Activated naive CD8-positive, alpha-beta T cell treated with anti-CD3 and anti-CD28 coated beads, Interleukin-2, amount 10 ng/mL, durations not matched to agents 7 days and 5 days (primary cell): ENCODE results near the gene RASD2. TPM values are rescaled to one million over a fixed set of nuclear protein-coding genes. Genes with fewer than 3 reads are reported as not detected.

Source experiments
- ATAC-seq: fragments of 150-1000 bp; cut with Tn5 transposase; one replicate; pipeline ENCODE4 v1.10.0; 2021; ENCODE audit warnings: low read depth, moderate library complexity
- POLR2A ChIA-PET: fragments of 350-600 bp; sonication (Branson Sonifier 250); formaldehyde crosslinking; loops from one replicate; lab custom pipeline; 2021; ENCODE audit warnings: antibody characterized with exemption; lab: Charles Lee
- DNase-seq: peaks from one replicate; pipeline ENCODE4 v3.0.0; 2021
- H3K27ac Mint-ChIP-seq: one replicate; pipeline ENCODE4 v1.8.0; 2022; ENCODE audit warnings: mild to moderate bottlenecking, mixed read lengths
- H3K27me3 Mint-ChIP-seq: one replicate; pipeline ENCODE4 v1.8.0; 2022; ENCODE audit warnings: mild to moderate bottlenecking, moderate library complexity, mixed read lengths
- H3K36me3 Mint-ChIP-seq: one replicate; pipeline ENCODE4 v1.8.0; 2021; ENCODE audit warnings: mild to moderate bottlenecking, mixed read lengths
- H3K4me1 Mint-ChIP-seq: one replicate; pipeline ENCODE4 v1.8.0; 2021; ENCODE audit warnings: mixed read lengths
- H3K4me3 Mint-ChIP-seq: one replicate; pipeline ENCODE4 v1.8.0; 2022; ENCODE audit warnings: mild to moderate bottlenecking, moderate library complexity, mixed read lengths
- H3K9me3 Mint-ChIP-seq: one replicate; pipeline ENCODE4 v1.8.0; 2021; ENCODE audit warnings: mixed read lengths
- total RNA-seq, 2 experiments: library from RNA; stranded (reverse); gene quantifications; one replicate each; pipeline ENCODE4 v1.2.3, GENCODE V29; 2021

The RASD2 gene
- total RNA-seq, 2 experiments from 2014 or later = not detected

DNA sequence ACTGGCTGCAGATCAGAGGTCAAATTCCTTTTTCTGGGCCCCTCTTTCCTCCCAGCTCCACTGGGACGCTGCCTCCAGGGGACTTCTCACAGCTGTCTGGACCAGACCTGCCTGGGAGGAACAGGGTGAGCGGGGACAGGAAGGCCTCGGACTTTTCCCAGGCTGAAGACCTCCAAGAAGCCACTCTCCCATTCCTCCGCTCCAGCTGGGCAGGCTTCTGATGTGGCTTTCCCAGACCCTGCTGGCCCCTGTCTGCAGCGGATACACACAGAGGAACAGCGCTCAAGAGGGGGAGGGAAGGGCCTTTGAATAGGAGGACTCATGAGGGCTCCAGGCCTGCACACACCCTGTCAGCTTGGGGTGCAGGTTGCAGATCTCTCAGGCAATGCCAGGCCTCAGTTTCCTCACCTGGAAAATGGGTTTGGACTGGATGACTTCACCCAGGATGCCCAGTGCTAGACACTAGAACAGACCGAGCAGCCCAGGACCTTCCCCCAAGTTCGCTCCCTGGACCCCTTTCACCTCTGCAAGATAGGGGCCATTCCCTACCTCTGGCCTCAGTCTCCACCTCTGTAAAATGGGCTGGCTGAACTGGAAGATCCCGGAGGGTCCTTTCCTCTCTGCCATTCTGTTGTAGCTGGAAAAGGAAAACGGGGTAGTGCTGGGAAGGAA is 39.9 kb downstream of the RASD2 start:
- DNase-seq (no peak), ATAC-seq (no peak)
- Mint-ChIP-seq H3K4me3 (no peak overlapping the region), H3K4me1 (no peaks in the 10 kb centered on the region), H3K9me3 (no peaks in the 10 kb centered on the region), H3K27ac (no peak overlapping the region), H3K27me3 (peaks cover 3% of the 10 kb centered on the region), H3K36me3 (no peaks in the 10 kb centered on the region)
- POLR2A ChIA-PET = no interaction called here

DNA sequence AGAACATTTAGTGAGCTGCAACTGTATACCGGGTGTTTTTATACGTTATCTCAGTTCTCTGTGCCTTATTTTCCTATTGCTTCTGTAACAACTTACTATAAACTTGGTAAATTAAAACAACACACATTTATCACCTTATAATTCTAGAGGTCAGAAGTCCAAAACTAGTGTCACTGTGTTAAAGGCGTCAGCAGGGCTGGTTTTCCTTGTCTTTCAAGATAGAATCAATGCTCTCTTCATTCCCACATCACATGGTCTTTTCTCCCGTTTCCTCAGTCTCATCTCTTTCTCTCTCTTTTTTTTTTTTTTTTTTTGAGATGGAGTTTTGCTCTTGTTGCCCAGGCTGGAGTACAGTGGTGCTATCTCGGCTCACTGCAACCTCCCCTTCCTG is 40.4 kb downstream of the RASD2 start:
- Mint-ChIP-seq H3K36me3 (no peaks in the 10 kb centered on the region), H3K27ac (no peak overlapping the region), H3K4me3 (no peak overlapping the region), H3K27me3 (peaks cover 3% of the 10 kb centered on the region), H3K4me1 (no peaks in the 10 kb centered on the region), H3K9me3 (no peaks in the 10 kb centered on the region)
- DNase-seq (no peak), ATAC-seq (no peak)
- POLR2A ChIA-PET = no interaction called here

DNA sequence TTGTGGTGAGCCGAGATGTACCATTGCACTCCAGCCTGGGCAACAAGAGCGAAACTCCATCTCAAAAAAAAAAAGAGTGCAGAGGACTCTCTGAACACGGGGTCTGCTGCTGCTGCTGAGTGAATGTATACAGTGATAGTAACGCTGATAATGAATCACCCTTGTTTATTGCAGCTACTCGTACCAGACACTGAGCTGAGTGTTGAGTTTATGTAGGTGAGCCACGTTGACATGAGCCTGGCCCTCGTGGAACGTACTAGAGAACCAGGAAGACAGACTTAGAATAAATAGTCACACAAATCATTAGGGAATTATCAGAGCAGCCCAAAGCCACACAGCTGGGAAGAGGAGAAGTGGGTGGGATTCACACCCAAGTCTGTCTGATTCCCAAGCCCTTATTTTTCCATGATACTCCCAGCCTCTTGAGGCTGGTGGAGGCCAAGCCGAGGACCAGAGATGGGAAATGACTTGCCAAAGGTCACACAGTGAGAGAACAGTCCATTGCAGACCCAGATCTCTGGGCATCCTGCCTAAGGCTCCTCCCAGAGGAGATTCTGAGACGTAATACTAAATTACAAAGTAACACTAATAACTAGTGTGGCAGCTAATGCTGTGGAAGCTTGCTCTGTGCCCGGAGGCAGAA is 41.7 kb downstream of the RASD2 start:
- POLR2A ChIA-PET = interaction anchor here (1.2 kb wide), 1 partner anchor 231 kb away, joined by 3 read pairs; no protein-coding TSS in a partner anchor

DNA sequence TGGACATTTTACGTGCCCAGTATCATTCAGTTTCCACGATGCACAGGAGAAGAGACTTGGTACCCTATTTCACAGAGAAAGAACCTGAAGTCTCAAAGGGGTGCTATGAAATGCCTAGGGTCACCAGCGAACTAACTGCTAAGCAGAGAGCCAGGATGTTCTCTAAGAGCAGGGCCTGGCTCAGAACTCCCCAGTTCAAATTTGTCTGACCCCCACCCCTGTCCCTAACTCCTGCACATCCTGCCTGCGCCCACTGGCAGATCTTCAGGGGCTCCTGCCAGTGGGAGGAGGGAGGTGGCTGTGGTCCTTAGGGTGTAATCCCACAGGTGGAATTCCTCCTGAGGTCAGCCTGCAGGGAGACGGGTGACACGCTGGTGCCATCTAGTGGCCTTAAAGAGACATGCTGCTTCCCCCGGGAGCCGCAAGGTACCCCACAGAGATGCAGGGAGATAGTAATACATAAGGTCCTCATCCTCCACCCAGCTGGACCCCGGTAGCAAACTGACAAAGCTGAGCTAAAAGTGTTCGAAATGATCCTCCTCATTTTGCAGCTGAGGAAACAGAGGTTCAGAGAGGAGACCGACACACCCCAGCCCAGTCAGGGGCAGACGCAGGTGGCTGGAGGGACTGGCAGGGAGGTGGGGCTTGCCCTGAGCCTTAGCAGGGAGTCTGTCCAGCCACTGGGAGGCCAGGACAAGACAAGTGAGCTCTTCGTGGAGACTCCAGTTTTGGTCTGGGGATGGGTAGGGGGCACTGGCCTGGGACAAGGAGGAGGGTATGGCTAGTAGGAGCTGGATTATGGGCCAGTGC is 42.4 kb downstream of the RASD2 start:
- Mint-ChIP-seq H3K27me3 (no peaks in the 10 kb centered on the region), H3K9me3 (no peaks in the 10 kb centered on the region), H3K36me3 (no peaks in the 10 kb centered on the region), H3K4me1 (no peaks in the 10 kb centered on the region), H3K4me3 (no peak overlapping the region), H3K27ac (no peak overlapping the region)
- POLR2A ChIA-PET = interaction anchor here (0.6 to 1.2 kb wide), 2 partner anchors 153 to 232 kb away, joined by 3 read pairs; no protein-coding TSS in a partner anchor
- peak; percentile 52 for DNase-seq
- peak; percentile 60 for ATAC-seq

More for the DNA sequence above, 41.7 kb downstream of the RASD2 start:
- peaks cover 3% of the 10 kb centered on the region for H3K27me3 Mint-ChIP-seq
- H3K36me3 Mint-ChIP-seq = no peaks in the 10 kb centered on the region
- ATAC-seq = no peak
- no peak overlapping the region for H3K27ac Mint-ChIP-seq
- H3K9me3 Mint-ChIP-seq = no peaks in the 10 kb centered on the region
- no peaks in the 10 kb centered on the region for H3K4me1 Mint-ChIP-seq
- no peak for DNase-seq
- H3K4me3 Mint-ChIP-seq = no peak overlapping the region

DNA sequence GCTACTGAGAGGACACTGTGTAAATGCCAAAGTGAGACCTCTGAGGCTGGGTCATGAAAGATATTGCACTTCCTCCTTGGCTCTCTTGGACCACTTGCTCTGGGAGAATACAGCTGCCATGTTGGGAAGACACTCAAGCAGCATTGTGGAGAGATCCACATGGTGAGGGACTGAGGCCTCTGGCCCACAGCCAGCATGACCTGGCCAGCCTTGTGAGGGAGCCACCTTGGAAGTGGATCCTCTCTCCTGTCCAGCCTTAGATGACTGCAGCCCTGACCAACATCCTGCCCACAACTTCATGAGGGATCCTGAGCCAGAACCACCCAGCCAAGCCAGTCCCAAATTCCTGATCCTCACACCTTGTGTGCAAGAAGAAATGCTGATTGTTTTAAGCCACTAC is 46.1 kb downstream of the RASD2 start:
- Mint-ChIP-seq H3K36me3 (no peaks in the 10 kb centered on the region), H3K4me3 (no peak overlapping the region), H3K4me1 (no peaks in the 10 kb centered on the region), H3K9me3 (no peaks in the 10 kb centered on the region), H3K27me3 (no peaks in the 10 kb centered on the region), H3K27ac (no peak overlapping the region)
- no peak for DNase-seq
- POLR2A ChIA-PET = no interaction called here
- ATAC-seq = no peak

DNA sequence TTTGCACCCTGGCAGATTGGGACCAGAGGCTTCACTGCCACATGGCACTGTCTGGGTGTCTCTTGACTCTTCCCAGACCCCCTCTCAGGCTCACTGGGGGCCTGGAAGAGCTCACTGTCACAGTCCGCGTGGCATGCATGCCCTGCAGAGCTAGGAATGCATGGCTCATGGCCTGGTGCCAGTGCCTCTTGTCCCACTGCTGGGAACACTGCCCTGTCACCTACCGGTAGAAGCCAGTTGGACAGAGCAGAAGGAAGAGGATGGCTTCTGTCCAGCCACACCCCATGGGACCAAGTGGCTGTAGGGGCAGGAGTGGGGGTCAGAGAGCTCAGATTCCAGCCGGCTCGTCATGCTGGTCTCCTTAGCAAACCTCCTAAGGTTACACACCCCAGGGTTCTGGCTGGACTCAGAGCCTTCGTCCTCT is 46.8 kb downstream of the RASD2 start:
- Mint-ChIP-seq H3K9me3 (no peaks in the 10 kb centered on the region), H3K27me3 (no peaks in the 10 kb centered on the region), H3K36me3 (no peaks in the 10 kb centered on the region), H3K27ac (no peak overlapping the region), H3K4me3 (no peak overlapping the region), H3K4me1 (no peaks in the 10 kb centered on the region)
- no peak for ATAC-seq
- no peak for DNase-seq
- POLR2A ChIA-PET = no interaction called here

DNA sequence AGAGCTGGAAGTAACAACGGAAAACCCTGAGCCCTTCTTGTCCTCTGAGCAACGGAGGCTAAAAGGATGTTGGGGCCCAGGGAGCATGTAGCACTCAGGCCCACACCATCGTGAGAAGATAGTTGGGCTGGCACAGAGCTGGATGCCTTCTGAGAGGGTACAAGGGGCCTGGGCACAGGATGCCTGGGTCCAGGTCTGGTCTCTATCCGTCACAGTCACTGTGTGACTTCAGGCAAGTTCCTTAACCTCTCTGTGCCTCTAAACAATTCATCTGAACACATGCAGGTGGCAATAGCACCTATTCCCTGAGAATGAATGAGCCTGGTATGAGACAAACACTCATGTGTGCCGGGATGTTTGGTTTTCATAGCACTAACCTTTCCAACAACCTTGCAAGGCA is 47.3 kb downstream of the RASD2 start:
- Mint-ChIP-seq H3K4me1 (no peaks in the 10 kb centered on the region), H3K9me3 (no peaks in the 10 kb centered on the region), H3K27me3 (no peaks in the 10 kb centered on the region), H3K27ac (no peak overlapping the region), H3K36me3 (no peaks in the 10 kb centered on the region), H3K4me3 (no peak overlapping the region)
- POLR2A ChIA-PET = no interaction called here
- DNase-seq = no peak
- ATAC-seq = no peak

DNA sequence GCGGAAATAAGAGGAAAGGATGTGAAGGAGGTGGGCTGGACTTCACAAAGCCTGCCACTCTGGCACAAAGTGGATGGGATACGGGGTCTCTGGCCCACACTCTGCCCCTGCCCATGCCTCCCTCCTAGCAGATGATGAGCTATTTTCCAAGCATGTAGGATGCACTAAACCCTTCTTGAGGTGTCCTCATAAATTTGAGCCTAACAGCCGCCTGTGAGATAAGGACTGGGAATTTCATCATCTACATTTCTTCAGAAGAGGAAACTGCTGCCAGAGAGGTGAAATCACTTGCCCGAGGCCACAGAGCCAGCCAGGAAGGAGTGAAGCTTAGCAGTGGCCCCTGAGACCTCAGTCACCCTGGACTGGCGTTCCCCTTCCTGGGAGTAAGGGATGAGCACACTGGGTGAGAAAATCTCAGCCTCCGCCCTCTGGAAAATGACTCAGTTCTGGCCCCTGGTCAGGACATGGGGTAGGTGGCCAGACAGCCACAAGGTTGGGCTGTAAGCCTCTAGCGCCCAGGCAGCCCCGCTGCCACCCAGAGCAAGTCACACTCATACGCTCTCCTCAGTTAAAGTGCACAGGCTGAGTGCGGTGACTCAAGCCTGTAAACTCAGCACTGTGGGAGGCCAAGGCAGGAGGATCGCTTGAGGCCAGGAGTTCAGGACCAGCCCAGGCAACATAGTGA is 48.6 kb downstream of the RASD2 start:
- POLR2A ChIA-PET = no interaction called here
- H3K27me3 Mint-ChIP-seq = no peaks in the 10 kb centered on the region
- H3K4me3 Mint-ChIP-seq = no peak overlapping the region
- H3K9me3 Mint-ChIP-seq = no peaks in the 10 kb centered on the region
- no peaks in the 10 kb centered on the region for H3K36me3 Mint-ChIP-seq
- no peaks in the 10 kb centered on the region for H3K4me1 Mint-ChIP-seq
- DNase-seq = no peak
- H3K27ac Mint-ChIP-seq = no peak overlapping the region
- ATAC-seq = no peak

DNA sequence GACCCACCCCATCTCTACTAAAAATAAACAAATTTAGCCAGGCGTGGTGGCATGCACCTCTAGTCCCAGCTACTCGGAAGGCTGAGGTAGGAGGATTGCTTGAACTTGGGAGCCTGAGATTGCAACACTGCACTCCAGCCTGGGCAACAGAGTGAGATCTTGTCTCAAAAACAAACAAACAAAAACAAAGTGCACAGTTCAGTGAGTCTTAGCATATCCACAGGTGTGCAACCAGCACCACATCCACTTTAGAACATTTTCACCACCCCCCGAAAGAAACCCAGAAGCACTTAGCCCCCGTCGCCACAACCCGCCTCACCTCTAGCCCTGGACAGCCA is 49.1 kb downstream of the RASD2 start:
- Mint-ChIP-seq H3K36me3 (no peaks in the 10 kb centered on the region), H3K27me3 (no peaks in the 10 kb centered on the region), H3K4me1 (no peaks in the 10 kb centered on the region), H3K27ac (no peak overlapping the region), H3K4me3 (no peak overlapping the region), H3K9me3 (no peaks in the 10 kb centered on the region)
- POLR2A ChIA-PET = no interaction called here
- ATAC-seq (no peak), DNase-seq (no peak)

DNA sequence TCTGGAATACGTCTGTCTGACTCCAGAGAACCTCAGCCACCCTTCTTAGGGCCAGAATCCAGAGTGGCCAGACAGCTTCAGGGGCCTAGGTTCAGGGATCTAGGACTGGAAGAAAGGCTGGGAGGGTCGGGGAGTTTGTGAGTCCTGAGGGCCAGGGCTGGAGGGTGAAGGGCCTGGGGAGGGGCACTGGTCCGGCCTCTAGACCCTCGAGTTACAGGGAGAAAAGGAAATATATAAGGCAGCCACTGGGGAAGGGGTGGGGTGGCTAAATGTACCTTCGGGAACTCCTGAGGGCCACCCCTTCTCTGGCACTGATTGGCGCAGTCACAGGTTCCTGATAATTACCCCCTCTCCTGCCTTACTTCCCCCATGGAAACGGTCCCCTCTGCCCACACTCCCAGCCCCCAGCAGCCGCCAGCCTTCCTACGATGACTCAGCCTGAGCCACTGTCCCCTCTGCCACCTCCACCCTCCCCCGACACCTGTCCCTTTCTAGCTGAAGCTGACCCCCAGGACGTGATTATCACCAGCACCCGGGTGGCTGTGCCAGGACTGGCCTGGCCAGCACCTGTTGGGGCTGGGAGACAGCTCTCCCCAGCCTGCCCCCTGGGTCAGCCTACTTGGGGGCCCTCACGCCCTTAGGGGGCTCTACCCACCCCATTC is 50.1 kb downstream of the RASD2 start:
- H3K27me3 Mint-ChIP-seq = no peaks in the 10 kb centered on the region
- no peak overlapping the region for H3K27ac Mint-ChIP-seq

DNA sequence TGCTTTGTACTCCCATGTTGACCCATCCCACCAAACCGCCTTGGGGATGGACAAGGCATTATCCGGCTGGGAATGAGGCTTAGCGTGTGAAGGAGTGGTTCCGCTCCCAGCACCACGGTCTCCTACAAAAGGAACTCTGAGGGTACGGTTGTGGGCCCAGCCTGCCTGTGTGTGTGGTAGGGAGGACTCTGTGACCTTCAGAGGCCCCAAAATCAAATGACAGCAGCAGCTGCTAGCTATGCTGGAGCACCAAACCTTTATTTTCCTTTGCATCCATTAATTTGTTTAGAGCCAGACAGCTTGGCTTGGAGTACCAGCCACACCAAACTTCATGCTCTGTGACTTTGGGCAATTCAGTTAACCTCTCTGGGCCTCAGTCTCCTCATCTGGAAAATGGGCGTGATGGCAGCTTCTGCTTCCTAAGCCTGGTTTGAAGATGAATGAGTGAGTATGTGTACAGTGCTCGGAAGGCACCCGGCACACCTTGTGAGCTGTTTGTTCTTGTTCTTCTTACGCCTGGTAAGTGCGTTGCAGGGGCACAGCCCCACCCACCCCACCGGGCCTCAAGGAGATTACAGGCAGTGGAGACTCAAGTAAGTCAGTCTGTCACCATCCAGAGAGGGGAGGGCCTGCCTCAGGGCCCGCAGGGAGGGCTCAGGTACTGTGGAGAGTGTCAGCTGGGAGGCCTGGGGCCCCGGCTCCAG is 51.2 kb downstream of the RASD2 start:
- no peaks in the 10 kb centered on the region for H3K9me3 Mint-ChIP-seq
- H3K4me1 Mint-ChIP-seq = no peaks in the 10 kb centered on the region
- DNase-seq (no peak), ATAC-seq (no peak)
- H3K4me3 Mint-ChIP-seq = no peak overlapping the region
- POLR2A ChIA-PET = no interaction called here
- H3K36me3 Mint-ChIP-seq = no peaks in the 10 kb centered on the region
- no peak overlapping the region for H3K27ac Mint-ChIP-seq
- no peaks in the 10 kb centered on the region for H3K27me3 Mint-ChIP-seq

More for the DNA sequence above, 50.1 kb downstream of the RASD2 start:
- no peaks in the 10 kb centered on the region for H3K4me1 Mint-ChIP-seq
- no peaks in the 10 kb centered on the region for H3K36me3 Mint-ChIP-seq
- DNase-seq (no peak), ATAC-seq (no peak)
- no peak overlapping the region for H3K4me3 Mint-ChIP-seq
- no peaks in the 10 kb centered on the region for H3K9me3 Mint-ChIP-seq
- POLR2A ChIA-PET = no interaction called here

DNA sequence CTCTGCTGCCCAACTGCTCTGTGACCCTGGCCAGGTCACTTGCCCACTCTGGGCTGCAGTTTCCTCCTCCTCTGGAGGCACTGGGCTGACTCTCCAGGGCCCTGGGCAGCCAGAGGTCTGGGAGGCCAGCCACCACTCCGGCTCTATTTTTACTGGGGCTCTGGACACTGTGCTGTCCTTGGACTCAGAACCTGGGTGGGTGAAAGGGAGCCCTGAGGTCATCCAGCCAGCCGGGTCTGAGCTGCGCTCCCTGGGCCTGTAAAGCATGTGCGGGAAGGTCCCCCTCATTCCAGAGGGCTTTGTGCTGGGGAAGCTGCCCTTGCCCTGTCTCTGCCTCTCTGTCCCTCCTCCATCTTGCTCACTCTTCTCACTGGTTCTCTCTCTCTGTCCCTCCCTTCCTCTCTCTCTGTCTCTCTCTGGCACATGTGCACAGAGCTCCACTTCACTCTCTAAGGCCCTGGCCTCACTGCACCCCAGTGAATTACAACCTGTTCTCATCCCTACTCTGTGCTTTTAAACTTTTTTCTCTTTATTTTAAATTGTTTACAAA is 51.9 kb downstream of the RASD2 start:
- DNase-seq (no peak), ATAC-seq (no peak)
- Mint-ChIP-seq H3K4me1 (no peaks in the 10 kb centered on the region), H3K27me3 (no peaks in the 10 kb centered on the region), H3K27ac (no peak overlapping the region), H3K4me3 (no peak overlapping the region), H3K36me3 (no peaks in the 10 kb centered on the region), H3K9me3 (no peaks in the 10 kb centered on the region)
- POLR2A ChIA-PET = no interaction called here
